ENCODE data around the gene PRKN. TPM values are rescaled to one million over a fixed set of nuclear protein-coding genes. Genes with fewer than 3 reads are reported as not detected.

The PRKN gene
- total and polyA plus RNA-seq, 9 of the 15 experiments (the other 6 are each of a cell fraction or from before 2014, with no cell fraction given) = 0.03 to 0.96 (median 0.15) TPM; not detected in 2

DNA sequence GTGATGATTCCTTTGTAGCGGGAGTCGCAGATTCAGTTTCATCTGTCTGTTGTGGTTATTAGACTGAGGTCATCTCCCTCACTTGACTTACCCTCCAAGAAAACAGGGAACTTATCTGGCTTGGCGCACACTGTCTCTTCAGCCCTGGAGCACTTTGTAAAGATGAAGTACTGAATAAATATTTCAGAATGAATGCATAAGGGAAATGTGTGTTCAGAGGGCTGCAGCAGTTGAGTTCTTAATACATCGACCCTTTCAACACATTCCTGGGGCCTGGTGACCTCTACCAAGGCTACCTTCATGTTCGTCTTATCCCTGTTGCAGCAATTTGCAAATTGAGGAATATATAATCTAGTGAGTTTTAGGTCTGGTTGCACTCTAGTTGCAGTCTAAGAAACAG lies 801.2 kb downstream of the PRKN start:
- H3K36me3 ChIP-seq (ENCODE audit: control insufficient read depth, insufficient read depth, low read length) = no peaks in the 10 kb centered on the region
- no peak for TF ChIP-seq ZKSCAN8 (CRISPR knock-in tag; IDR thresholded peaks at IDR 0.05)
- TF ChIP-seq STAT5B (CRISPR knock-in tag; IDR thresholded peaks at IDR 0.05) = no peak
- no peak for TF ChIP-seq ZNF121 (CRISPR knock-in tag; conservative IDR thresholded peaks at IDR 0.05)
- TF ChIP-seq, protein P1, sequence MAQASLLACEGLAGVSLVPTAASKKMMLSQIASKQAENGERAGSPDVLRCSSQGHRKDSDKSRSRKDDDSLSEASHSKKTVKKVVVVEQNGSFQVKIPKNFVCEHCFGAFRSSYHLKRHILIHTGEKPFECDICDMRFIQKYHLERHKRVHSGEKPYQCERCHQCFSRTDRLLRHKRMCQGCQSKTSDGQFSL (CRISPR knock-in tag; IDR thresholded peaks at IDR 0.05) = no peak
- TF ChIP-seq, protein P1 (tag; IDR thresholded peaks at IDR 0.05) = no peak
- TF ChIP-seq ZNF12 (CRISPR knock-in tag; IDR thresholded peaks at IDR 0.05) = no peak
- TF ChIP-seq, protein P2, sequence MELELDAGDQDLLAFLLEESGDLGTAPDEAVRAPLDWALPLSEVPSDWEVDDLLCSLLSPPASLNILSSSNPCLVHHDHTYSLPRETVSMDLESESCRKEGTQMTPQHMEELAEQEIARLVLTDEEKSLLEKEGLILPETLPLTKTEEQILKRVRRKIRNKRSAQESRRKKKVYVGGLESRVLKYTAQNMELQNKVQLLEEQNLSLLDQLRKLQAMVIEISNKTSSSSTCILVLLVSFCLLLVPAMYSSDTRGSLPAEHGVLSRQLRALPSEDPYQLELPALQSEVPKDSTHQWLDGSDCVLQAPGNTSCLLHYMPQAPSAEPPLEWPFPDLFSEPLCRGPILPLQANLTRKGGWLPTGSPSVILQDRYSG (tag; conservative IDR thresholded peaks at IDR 0.05; ENCODE audit: low read depth) = no peak
- no peak for TF ChIP-seq MAZ (CRISPR knock-in tag; conservative IDR thresholded peaks at IDR 0.05 in 1 of 2, IDR thresholded peaks at IDR 0.05 in 1 of 2)
- no peak for TF ChIP-seq JUN (IDR thresholded peaks at IDR 0.05; ENCODE audit: borderline replicate concordance, low read depth, low read length)
- no peak for TF ChIP-seq JUN (CRISPR knock-in tag; IDR thresholded peaks at IDR 0.05; ENCODE audit: borderline replicate concordance)
- no peak for TF ChIP-seq XRCC4 (IDR thresholded peaks at IDR 0.05; ENCODE audit: extremely low read depth, insufficient read depth, insufficient read length)
- TF ChIP-seq, protein P3, sequence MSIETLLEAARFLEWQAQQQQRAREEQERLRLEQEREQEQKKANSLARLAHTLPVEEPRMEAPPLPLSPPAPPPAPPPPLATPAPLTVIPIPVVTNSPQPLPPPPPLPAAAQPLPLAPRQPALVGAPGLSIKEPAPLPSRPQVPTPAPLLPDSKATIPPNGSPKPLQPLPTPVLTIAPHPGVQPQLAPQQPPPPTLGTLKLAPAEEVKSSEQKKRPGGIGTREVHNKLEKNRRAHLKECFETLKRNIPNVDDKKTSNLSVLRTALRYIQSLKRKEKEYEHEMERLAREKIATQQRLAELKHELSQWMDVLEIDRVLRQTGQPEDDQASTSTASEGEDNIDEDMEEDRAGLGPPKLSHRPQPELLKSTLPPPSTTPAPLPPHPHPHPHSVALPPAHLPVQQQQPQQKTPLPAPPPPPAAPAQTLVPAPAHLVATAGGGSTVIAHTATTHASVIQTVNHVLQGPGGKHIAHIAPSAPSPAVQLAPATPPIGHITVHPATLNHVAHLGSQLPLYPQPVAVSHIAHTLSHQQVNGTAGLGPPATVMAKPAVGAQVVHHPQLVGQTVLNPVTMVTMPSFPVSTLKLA (conservative IDR thresholded peaks at IDR 0.05) = no peak
- TF ChIP-seq ZNF274 (IDR thresholded peaks at IDR 0.05; ENCODE audit: borderline replicate concordance, low read depth, low read length) = no peak
- no peak for TF ChIP-seq ZNF197 (CRISPR knock-in tag; IDR thresholded peaks at IDR 0.05; ENCODE audit: low read depth)
- TF ChIP-seq ESRRB (CRISPR knock-in tag; IDR thresholded peaks at IDR 0.05; ENCODE audit: borderline replicate concordance) = no peak
- TF ChIP-seq, protein P4, sequence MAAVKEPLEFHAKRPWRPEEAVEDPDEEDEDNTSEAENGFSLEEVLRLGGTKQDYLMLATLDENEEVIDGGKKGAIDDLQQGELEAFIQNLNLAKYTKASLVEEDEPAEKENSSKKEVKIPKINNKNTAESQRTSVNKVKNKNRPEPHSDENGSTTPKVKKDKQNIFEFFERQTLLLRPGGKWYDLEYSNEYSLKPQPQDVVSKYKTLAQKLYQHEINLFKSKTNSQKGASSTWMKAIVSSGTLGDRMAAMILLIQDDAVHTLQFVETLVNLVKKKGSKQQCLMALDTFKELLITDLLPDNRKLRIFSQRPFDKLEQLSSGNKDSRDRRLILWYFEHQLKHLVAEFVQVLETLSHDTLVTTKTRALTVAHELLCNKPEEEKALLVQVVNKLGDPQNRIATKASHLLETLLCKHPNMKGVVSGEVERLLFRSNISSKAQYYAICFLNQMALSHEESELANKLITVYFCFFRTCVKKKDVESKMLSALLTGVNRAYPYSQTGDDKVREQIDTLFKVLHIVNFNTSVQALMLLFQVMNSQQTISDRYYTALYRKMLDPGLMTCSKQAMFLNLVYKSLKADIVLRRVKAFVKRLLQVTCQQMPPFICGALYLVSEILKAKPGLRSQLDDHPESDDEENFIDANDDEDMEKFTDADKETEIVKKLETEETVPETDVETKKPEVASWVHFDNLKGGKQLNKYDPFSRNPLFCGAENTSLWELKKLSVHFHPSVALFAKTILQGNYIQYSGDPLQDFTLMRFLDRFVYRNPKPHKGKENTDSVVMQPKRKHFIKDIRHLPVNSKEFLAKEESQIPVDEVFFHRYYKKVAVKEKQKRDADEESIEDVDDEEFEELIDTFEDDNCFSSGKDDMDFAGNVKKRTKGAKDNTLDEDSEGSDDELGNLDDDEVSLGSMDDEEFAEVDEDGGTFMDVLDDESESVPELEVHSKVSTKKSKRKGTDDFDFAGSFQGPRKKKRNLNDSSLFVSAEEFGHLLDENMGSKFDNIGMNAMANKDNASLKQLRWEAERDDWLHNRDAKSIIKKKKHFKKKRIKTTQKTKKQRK (IDR thresholded peaks at IDR 0.05; ENCODE audit: borderline replicate concordance, low read depth, low read length) = no peak
- H2AFZ ChIP-seq (ENCODE audit: low read depth, low read length) = no peak overlapping the region
- H3K9me3 ChIP-seq (replicated peaks; ENCODE audit: control insufficient read depth, insufficient read depth, low read depth, low read length) = no peaks in the 10 kb centered on the region
- ATAC-seq (no peak), FAIRE-seq (no peak), DNase-seq (ENCODE audit: extremely low read depth in 1 of 4, low spot score in 3 of 4) (no peak)
- H3K27me3 ChIP-seq (ENCODE audit: control insufficient read depth in 2 of 2, insufficient read depth in 2 of 2, low read length in 2 of 2) = no peaks in the 10 kb centered on the region
- H3K4me3 ChIP-seq = no peak overlapping the region
- H3K79me2 ChIP-seq (ENCODE audit: control insufficient read depth, insufficient read depth, low read length) = no peaks in the 10 kb centered on the region
- in situ Hi-C loops (cut with MboI) (no loop called here), intact Hi-C loops (cut with micrococcal nuclease) (no loop called here)
- POLR2A ChIA-PET = interaction anchor here (0.6 kb wide), 1 partner anchor 1051 kb away, joined by 3 read pairs; no protein-coding TSS in a partner anchor
- 0% methylated on average over 5 of the region's 5 CpGs for WGBS (ENCODE audit: insufficient coverage, low coverage, missing lambda C conversion rate)
- H3K9me1 ChIP-seq (ENCODE audit: control insufficient read depth, insufficient read depth, low read length) = no peaks in the 10 kb centered on the region
- BruUV-seq (replicated peaks) = no TSS peak
- no peak overlapping the region for H3K4me2 ChIP-seq (ENCODE audit: insufficient read depth, low read length)
- no peak overlapping the region for H3K9ac ChIP-seq (ENCODE audit: insufficient read depth in 1 of 2, low read depth in 2 of 2, low read length in 2 of 2)
- H3K27ac ChIP-seq (ENCODE audit: extremely low read depth, low read depth, low read length) = no peak overlapping the region
- H3K4me1 ChIP-seq (replicated peaks in 1 of 2; ENCODE audit: control insufficient read depth in 2 of 2, insufficient read depth in 2 of 2, low read length in 2 of 2) = no peaks in the 10 kb centered on the region
- H4K20me1 ChIP-seq (replicated peaks; ENCODE audit: control insufficient read depth, insufficient read depth, low read length) = no peaks in the 10 kb centered on the region
- CTCF ChIA-PET (ENCODE audit: low intra/inter-chr PET ratio) = no interaction called here
